Stimulated activated CD4-positive, alpha-beta T cell treated with anti-CD3 and anti-CD28 coated beads, Interleukin-1b, Interleukin-23, amount 100 ng/mL, for 1 hour (primary cell): ENCODE results near the gene CD68.
"Not testable (repeated sequence)": the region's sequence is repeated elsewhere in the genome, so short reads cannot be mapped to it uniquely, and the experiment has no call there.

Experiments used
- DNase-seq, 2 donors: peaks; one replicate each; pipeline ENCODE4 v3.0.0-alpha.2; 2020; ENCODE audit warnings: low read depth in 2 of 2

CD68 gene

DNA sequence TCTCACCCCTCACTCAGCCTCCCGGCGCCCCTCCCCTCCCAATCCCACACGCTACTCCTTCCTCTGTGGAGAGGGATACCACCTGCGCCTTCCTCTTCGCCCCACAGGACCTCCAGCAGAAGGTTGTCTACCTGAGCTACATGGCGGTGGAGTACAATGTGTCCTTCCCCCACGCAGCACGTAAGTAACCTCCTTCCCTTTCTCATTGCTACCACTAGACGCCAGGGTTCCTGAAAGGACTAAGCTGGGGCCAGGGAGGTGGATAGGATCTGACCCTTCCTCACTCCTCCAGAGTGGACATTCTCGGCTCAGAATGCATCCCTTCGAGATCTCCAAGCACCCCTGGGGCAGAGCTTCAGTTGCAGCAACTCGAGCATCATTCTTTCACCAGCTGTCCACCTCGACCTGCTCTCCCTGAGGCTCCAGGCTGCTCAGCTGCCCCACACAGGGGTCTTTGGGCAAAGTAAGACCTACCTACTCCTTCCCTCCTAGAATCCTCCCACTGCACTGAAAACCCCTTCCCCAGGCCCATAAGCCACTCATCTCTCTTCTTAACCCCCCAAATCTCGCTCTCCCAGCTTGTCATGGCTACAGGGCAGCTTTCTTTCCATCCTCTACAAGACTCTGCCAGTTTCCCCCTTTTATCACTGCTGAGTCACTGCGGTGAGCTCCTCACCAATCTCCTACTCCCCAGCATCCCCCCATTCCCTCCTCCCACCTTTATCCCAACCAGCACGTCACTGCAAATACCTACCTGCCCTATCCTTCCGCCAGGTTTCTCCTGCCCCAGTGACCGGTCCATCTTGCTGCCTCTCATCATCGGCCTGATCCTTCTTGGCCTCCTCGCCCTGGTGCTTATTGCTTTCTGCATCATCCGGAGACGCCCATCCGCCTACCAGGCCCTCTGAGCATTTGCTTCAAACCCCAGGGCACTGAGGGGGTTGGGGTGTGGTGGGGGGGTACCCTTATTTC, 1.5 kb downstream of the CD68 start:
- DNase-seq = no peak

DNA sequence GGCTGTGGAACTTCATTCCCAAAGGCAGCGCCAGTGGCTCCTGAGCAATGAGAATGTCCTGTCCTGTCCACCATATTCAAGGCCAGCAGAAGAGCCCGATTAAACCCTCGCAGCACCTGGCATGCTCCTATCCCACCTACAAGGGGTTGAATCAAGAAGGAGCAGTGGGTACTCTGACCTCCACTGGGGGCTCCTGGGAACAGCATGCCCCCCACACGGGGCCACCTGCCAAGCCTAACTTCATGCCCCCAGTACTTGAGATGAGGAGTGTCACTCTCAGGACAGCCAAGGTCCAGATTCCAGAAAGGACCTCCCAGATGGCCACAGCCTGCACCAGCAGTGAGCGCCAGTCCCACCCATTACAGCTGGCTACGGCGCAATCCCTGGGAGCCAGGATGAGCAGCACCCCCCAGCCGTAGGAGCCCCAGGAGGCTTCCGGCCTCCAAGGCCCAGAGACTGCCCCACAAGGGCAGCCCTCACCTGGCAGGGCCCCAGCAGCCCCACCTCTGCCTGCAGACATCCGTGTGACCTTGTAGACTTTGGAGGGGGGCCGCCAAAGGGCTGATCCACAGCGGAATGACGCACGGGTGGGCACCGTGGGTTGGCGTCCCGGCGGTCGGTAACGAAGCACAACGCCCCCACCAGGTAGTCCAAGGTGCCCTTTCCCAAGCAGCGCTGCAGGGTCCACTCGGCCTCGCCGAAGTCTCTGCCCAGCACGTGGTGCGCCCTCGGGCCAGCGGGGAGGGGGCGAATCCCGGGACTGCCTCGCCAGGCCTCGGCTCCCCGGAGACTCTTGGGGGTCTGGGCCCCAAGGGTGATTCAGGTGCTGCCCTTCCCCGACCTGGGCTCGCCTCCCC, 3.2 kb downstream of the CD68 start:
- no peak for DNase-seq

DNA sequence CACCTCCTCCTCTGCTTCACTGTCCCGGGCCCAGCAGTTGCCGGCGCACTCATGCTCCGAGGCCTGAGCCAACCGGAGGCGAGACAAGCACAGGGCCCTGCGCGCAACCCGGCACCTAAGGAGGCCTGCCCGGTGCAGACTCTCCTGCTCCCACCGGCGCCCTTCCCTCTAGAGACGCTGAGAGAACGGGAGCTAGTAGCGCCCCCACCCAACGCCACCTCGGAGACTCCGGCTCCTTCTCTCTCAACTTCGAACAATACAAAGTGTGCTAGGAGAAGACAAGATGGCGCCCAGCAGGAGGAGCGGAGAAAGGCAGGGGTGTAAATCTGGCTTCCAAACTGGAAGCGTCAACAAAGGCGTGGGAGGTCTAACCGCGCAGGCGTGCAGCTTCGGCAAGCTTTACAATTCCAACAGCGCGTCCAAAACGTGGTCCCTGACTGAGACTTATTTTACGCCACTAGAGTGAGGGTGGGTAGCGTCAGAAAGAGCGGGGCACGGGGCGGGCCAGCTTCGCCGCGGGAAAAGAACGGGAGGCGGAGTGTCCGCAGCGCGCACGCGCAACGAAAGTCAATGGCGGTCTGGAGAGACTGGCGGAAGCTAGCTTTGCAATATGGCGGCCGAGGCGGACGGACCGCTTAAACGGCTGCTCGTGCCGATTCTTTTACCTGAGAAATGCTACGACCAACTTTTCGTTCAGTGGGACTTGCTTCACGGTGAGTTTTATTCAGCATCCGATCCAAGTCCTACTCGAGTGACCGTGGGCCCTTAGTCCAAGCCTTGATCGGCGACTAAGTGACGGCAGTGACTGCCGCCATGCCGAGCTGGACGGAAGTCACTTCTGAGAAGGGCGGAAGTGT, 4.0 kb downstream of the CD68 start, which contains the start of gene MPDU1:
MPDU1 (plus strand) TSS at position 600 of the 857 bp plus-strand sequence; CDS start at position 611, 11 bp downstream.
- DNase-seq = peak; percentile 84

DNA sequence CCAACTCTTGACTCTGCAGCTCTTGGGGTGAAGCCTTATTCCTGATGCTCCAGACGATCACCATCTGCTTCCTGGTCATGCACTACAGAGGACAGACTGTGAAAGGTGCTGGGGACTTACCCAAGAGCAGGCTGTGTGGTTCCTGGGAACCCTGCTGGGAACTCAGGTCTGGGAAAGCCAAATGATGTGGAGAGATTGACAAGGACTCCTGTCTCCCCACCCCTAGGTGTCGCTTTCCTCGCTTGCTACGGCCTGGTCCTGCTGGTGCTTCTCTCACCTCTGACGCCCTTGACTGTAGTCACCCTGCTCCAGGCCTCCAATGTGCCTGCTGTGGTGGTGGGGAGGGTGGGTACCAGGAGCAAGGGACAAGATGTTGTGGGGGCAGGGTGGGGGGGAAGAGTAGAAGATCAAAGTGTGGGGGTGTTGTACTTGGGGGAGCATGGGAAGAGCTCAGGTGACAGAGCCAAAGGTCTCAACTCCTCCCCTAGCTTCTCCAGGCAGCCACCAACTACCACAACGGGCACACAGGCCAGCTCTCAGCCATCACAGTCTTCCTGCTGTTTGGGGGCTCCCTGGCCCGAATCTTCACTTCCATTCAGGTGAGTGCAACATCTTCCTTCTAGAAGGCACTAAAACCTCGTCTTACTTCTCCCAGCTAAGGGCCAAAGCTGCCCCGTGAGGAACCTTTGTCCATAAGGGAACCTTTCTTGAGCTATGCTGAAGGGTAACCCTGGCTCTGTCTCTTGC, 7.4 kb downstream of the CD68 start:
- DNase-seq = no peak

DNA sequence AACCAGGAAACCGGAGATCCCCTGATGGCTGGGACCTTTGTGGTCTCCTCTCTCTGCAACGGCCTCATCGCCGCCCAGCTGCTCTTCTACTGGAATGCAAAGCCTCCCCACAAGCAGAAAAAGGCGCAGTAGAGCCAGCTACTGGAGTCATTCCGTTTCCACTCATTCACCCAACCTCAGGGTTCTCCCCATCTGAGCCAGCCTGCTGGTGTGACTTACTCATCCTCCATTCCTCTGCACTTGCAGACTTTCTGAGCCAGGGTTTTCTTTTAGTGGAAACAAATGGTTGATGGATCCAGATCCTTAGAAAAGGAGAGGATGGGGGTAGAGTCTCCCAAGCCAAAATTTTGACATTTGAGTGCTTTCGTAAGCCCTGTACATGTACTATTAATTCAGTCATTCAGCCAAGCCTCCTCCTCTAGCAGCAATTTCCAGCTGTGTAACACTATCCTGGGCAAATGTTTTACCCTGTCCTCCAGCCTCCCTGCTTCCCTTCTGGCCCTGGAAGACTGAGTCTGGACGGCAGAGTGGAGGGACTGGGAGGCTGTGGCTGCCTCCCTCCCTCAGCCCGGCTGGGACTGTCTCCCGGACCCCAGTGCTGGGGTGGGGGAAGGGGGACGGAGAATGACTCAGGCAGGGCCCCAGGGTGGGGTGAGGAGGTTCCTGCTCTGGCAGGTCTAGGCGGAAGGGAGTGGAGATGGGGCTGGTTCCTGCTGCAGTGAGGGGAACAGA, 8.1 kb downstream of the CD68 start:
- no peak for DNase-seq

DNA sequence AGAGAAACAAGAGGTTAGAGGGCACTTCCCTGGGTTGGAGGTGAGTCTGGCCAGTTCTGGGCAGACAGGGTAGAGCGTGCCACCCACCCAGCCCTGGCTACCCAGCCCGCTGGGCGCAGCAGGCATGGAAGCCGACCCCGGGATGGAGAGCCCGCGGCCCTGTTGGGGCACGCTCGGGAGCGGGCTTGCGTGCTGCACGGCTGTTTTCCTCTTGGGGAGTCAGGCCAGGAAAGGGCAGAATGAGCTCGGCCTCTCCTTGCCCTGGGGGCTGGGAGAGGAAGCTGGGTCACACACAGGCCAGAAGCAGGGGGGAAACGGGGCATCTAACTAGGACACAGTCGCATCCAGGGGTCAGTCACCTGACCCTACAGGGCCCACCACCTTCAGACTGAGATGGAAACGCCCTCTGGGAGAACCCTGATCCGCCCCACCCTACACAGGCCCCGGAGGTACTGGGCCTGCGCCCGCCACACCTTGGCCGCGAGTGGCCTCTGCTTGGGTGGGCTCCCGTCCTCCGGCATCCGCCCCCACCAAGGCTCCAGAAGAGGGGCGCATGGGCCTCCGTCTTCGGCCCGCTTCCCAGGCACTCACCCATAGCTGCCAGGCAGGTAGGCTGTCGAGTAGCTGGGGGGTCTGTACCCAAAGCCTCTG, 9.2 kb downstream of the CD68 start:
- DNase-seq = no peak

DNA sequence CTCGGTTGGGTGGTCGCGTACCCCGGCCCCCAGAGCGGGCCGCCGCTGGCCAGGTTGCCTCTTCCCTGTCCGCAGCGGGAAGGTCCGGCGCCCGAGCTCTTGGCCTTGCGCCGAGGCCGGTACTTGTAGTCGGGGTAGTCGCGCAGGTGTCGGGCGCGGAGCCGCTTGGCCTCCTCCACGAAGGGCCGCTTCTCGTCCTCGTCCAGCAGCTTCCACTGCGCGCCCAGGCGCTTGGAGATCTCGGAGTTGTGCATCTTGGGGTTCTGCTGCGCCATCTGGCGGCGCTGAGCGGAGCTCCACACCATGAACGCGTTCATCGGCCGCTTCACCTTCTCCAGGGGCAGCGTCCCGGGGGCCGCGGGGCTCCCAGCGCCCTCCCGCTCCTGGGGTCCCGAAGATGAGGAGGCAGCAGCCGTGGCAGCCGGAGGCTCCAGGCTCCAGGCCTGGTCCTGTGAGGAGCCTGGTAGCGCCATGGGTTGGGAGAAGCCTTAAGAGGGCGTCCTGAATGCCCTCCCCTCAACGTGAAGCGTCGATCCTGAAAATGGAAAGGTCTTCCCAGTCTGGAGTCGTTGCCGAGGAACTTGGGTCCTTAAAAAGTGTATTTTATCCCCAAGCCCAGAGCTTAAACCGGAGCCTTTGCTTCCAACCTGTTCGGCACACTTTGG, 9.9 kb downstream of the CD68 start:
- no peak for DNase-seq

DNA sequence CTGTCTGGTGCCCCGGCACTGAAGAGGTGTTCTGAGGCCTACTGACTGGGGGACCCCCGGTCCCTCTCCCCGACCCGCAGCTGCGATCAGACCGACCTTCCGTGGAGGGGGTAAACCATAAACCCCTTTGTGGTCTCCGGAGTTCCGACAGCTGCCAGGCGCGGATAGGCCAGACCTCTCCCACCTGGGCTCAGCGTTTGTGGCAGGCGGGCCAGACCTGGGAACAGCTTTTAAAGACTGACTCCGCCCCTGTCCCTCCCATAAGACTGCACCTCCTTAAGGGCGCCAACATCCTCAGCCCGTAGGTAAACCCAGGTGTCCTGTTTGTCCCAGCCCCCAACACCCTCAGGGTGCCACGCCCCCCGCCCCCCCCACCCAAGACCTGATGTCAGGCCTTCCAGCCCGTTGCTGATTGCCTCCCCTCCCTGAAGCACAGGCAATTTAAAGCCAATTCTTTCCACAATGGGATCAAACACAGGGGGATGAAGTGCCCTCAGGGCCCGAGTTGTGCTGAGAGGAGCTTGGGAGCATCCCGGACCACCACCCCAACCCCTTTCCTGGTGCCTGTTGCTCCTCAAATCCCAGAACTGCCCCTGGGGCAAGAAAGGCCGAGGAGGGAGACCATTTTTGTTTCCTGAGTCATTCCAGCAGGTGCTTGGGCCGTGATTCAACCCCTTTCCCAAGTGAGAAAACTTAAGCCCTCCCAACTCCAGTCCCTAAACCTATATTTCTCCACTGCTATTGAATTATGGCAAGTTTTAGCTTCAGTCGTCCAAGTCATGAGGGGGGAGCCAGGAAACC, 10.7 kb downstream of the CD68 start, which contains the start of gene SOX15:
SOX15 (minus strand) TSS at position 204 of the 801 bp plus-strand sequence. CDS start 418 bp downstream, outside the sequence.
- DNase-seq = no peak

DNA sequence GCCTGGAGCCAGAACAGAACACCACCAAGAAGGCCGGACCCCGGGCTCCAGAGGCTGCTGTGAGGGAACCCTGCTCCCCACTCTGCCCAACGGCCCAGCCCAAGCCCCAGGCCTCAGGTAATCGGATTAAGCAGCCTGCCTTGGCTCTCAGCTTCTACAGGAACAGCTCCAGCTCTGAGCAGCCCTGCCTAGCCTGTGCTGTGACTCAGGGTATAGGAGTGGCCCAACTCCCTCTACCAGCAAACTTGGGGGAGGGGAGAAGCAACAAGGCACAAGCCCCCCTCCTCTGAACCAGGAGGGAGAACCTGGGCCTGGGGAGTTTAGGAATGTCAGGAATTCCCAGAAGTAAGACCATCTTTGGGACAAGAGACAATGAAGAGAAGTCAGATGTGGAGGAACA, 11.3 kb downstream of the CD68 start:
- no peak for DNase-seq

DNA sequence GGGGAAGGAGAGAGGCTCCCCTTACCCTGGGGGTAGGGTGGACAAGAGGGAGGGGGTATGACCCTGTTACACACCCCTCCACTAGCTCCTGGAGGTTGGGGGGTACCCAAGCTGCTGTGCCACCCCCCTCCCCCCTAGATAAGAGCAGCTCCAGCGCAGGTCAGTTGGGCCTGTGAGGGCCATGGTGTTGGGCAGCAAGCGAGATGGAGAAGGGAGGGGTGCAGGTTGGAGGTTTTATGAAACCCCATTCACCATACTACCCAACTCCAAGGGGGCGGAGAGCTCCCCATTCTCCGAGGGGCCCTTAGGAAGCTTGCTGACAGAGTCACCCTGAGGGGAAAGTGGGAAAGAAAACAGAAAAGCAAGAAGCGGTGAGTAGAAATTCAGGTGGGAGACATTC, 12.2 kb downstream of the CD68 start:
- DNase-seq = no peak

DNA sequence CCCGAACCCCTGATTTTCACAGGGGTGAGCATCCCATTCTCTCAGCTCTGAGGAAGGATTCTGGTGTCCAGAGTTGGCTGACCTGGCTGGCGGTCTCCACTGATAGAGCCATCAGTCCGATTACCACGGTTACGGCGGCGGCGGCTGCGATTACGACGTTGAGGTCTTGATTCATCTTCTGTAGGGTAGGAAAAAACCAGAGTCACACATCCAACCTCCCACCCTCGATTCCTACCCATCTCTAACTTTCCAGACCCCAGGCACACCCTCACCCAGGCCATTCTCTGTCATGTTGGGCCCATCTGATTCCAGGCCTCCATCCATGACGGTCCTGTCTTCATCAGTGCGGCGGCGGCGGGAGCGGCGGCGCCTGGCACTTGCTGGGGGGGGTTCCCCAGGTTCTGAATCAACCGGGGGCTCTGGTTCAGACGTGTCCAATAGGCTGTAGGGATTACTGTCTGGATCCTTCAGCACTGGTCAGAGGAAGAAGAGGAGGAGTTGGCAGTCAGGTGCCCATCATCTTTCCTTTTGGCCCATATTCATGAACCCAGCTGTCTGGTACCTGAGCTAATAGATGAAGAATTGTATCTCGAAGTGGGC, 13.1 kb downstream of the CD68 start:
- no peak for DNase-seq

DNA sequence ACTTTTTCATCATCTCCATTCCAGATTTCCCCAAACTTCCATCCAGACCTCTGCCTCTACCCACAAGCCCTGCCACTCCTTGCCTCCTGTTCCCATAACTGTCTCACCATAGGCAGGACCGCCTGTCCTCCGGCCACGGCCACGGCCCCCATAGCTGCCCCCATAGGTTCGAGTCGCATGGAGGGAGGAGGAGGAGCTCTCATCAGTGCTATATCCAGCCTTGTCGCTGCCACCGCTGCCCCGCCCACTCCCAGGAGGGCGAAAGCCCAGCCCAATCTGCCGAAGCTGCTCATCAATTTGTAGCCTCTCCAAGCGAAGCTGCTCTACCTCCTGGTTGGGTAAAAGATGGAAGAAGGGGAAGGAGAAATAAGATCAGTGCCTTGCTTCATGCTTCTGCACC, 13.9 kb downstream of the CD68 start:
- no peak for DNase-seq

DNA sequence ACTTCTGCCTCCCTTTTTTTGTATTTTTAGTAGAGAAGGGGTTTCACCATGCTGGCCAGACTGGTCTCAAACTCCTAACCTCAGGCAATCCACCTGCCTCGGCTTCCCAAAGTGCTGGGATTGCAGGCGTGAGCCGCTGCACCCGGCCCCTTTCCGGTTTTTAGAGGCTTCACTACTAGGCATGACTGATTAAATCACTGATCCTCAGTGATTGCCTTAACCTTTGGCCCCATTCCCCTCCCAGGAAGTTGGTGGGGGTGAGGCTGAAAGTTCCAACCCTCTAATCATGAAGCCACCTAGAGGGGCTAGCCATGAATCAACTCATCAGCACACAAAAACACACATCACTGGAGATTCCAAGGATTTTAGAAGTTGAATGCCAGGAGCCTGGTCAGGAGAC, 18.1 kb downstream of the CD68 start:
- DNase-seq = not testable (repeated sequence)

DNA sequence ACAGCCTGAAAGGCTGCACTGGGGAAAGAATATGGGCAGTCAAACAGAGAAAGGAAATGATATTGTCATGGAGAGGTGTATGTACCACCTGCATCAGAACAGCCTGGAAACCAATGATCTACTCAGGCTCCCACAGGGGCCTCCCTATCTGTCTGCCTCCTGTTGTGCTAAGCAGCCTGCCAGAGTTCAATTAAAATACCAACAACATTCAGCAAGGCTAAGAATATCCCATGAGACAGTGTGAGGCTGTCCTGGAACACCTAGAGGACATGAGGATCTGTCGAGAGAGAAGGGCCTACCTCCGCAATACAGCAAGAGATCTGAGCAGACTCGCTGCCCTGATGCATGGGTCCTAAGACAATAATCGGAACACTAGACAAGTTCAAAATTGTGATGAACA, 26.8 kb downstream of the CD68 start:
- DNase-seq = no peak

DNA sequence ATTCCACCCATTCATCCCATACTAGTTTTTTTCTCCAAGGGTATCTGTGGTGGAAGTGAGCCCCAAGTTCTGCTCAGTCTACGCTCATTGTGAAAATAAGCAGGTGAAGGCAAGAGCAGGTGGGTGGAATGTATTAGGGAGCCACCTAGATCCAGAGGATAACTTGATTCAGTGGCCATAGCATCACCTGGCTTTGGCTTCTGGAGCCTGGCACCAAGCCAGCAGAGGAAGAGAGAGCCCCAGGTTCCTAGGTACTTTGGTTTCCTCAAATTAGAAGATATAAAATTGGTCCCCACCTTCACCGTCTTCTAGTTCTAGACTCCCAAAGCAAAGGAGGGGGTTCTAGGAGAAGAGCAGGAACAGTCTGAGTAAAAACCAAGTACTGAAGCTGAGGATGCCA, 31.2 kb downstream of the CD68 start:
- no peak for DNase-seq

DNA sequence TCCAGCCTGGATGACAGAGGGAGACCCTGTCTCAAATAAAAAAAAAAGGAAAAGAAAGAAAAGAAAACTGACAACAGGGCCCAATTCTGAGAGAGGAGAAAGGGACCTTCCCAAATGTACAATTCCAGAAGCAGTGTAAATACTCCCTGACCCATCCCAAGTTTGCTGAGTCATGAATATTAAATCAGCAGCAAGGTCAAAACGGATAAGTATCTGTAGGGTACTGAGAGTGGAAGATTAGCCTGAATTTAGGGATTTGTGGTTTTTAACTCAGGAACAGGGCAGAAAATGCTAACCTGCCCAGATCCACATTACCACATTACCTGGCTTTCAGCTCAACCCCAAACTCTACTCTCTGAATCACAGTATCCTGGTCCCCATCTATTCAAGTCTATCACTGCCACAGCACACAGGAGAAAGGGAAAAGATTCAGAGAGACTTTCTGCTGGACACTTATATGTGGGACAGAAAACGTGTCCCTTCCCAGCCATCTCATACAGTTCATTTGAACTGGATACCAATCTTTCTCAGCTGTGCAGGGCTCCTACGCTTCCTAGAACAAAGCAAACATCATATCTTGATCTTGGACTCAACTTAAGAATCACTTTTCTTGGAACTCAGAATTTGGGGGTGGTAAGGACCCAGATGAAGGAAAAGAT, 32.3 kb downstream of the CD68 start:
- no peak for DNase-seq

DNA sequence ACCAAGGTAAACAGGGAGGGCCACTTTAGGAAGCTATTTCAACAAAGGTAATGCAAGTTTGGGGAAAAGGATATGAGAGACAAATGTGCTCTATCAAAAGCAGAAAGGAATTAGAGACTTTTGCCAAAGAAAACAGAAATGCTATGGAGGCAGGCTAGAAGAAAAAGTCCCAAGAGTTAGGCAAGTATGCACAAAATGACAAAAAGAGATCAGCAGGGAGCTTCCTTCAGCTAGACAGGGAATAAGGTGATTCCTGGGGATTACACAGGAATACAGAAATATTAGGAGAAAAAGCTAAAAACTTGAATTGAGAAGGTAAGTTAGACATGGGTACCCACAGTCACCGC, 32.8 kb downstream of the CD68 start:
- DNase-seq = no peak
